ENCODE results near the gene RNF5.
"Not testable (repeated sequence)": the region's sequence is repeated elsewhere in the genome, so short reads cannot be mapped to it uniquely, and the experiment has no call there.

Gene RNF5

GRCh38 chr6:32178547-32179440 lies 589 bp downstream of the RNF5 start:
- Histone ChIP-seq H3K9me3 (ENCODE audit: control insufficient read depth in 1 of 2, low read length in 2 of 2) (no peaks in the 10 kb centered on the region), H3K4me1 (ENCODE audit: control insufficient read depth in 1 of 2, insufficient read depth in 2 of 2, low read length in 2 of 2) (peaks cover 35 to 48% of the 10 kb centered on the region in 2 donors), H3K27me3 (ENCODE audit: low read depth, low read length) (no peaks in the 10 kb centered on the region), H3K36me3 (ENCODE audit: control insufficient read depth in 1 of 2, insufficient read depth in 2 of 2, low read length in 2 of 2) (peaks cover 21 to 29% of the 10 kb centered on the region in 2 donors), H3K27ac (ENCODE audit: low read length) (peak overlapping the region; percentile 99), H3K4me3 (ENCODE audit: low read depth in 1 of 2, low read length in 2 of 2) (peak overlapping the region; percentile 80 to 84)

- Histone ChIP-seq H3K4me3 (ENCODE audit: low read depth in 1 of 2, low read length in 2 of 2) (peak overlapping the region; percentile 80 to 84), H3K9me3 (ENCODE audit: control insufficient read depth in 1 of 2, low read length in 2 of 2) (no peaks in the 10 kb centered on the region), H3K27ac (ENCODE audit: low read length) (no peak overlapping the region), H3K4me1 (ENCODE audit: control insufficient read depth in 1 of 2, insufficient read depth in 2 of 2, low read length in 2 of 2) (peaks cover 33 to 41% of the 10 kb centered on the region in 2 donors), H3K27me3 (ENCODE audit: low read depth, low read length) (no peaks in the 10 kb centered on the region), H3K36me3 (ENCODE audit: control insufficient read depth in 1 of 2, insufficient read depth in 2 of 2, low read length in 2 of 2) (peaks cover 21 to 35% of the 10 kb centered on the region in 2 donors)
These were observed 1.7 kb downstream of the RNF5 start for GRCh38 chr6:32179766-32180405.

DNA sequence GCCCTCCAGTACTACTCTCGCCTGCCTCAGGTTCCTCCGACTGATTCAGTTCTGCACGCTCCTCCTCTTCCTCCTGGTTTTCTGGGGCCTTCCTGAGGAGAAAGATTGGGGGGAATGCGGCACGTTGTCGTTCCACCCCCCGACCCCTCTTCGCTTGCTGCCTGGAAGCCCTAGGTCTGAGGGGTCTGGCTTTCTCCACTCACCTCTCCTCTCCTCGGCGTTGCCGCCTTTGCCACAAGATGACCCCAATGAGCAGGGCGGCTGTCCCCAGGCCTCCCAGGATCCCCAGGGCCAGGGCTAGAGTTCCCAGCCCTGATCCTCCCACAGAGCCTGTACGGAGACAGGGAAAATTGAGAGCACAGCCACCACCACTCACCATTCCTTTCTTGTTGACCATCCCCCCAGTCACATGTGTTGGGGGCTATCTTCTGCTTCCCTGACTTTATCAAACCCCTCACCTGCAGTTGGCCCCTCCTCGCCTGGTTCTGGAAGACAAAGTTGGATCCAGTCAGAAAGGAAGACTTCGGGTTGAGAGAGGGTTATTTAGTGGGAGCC lies 3.0 kb downstream of the RNF5 start:
- Histone ChIP-seq H3K9me3 (ENCODE audit: control insufficient read depth in 1 of 2, low read length in 2 of 2) (no peaks in the 10 kb centered on the region), H3K4me1 (ENCODE audit: control insufficient read depth in 1 of 2, insufficient read depth in 2 of 2, low read length in 2 of 2) (peaks cover 26 to 38% of the 10 kb centered on the region in 2 donors), H3K36me3 (ENCODE audit: control insufficient read depth in 1 of 2, insufficient read depth in 2 of 2, low read length in 2 of 2) (peaks cover 23 to 35% of the 10 kb centered on the region in 2 donors), H3K27ac (ENCODE audit: low read length) (no peak overlapping the region), H3K4me3 (ENCODE audit: low read depth in 1 of 2, low read length in 2 of 2) (no peak overlapping the region), H3K27me3 (ENCODE audit: low read depth, low read length) (no peaks in the 10 kb centered on the region)

- Histone ChIP-seq H3K36me3 (ENCODE audit: control insufficient read depth in 1 of 2, insufficient read depth in 2 of 2, low read length in 2 of 2) (peaks cover 31 to 42% of the 10 kb centered on the region in 2 donors), H3K27me3 (ENCODE audit: low read depth, low read length) (no peaks in the 10 kb centered on the region), H3K27ac (ENCODE audit: low read length) (no peak overlapping the region), H3K9me3 (ENCODE audit: control insufficient read depth in 1 of 2, low read length in 2 of 2) (no peaks in the 10 kb centered on the region), H3K4me3 (ENCODE audit: low read depth in 1 of 2, low read length in 2 of 2) (no peak overlapping the region), H3K4me1 (ENCODE audit: control insufficient read depth in 1 of 2, insufficient read depth in 2 of 2, low read length in 2 of 2) (peaks cover 18 to 36% of the 10 kb centered on the region in 2 donors)
These were observed 3.8 kb downstream of the RNF5 start for GRCh38 chr6:32181915-32182529.

- Histone ChIP-seq H3K27me3 (ENCODE audit: low read depth, low read length) (no peaks in the 10 kb centered on the region), H3K36me3 (ENCODE audit: control insufficient read depth in 1 of 2, insufficient read depth in 2 of 2, low read length in 2 of 2) (peaks cover 37 to 47% of the 10 kb centered on the region in 2 donors), H3K4me3 (ENCODE audit: low read depth in 1 of 2, low read length in 2 of 2) (no peak overlapping the region), H3K9me3 (ENCODE audit: control insufficient read depth in 1 of 2, low read length in 2 of 2) (no peaks in the 10 kb centered on the region), H3K27ac (ENCODE audit: low read length) (peak overlapping the region; percentile 60), H3K4me1 (ENCODE audit: control insufficient read depth in 1 of 2, insufficient read depth in 2 of 2, low read length in 2 of 2) (peaks cover 14 to 41% of the 10 kb centered on the region in 2 donors)
These were observed 4.4 kb downstream of the RNF5 start for GRCh38 chr6:32182555-32182981.

- H3K4me3 ChIP-seq (ENCODE audit: low read depth in 1 of 2, low read length in 2 of 2) = no peak overlapping the region
- H3K4me1 ChIP-seq (ENCODE audit: control insufficient read depth in 1 of 2, insufficient read depth in 2 of 2, low read length in 2 of 2) = peaks cover 14 to 46% of the 10 kb centered on the region in 2 donors
- no peaks in the 10 kb centered on the region for H3K27me3 ChIP-seq (ENCODE audit: low read depth, low read length)
- H3K27ac ChIP-seq (ENCODE audit: low read length) = peak overlapping the region; percentile 60
- peaks cover 38 to 47% of the 10 kb centered on the region in 2 donors for H3K36me3 ChIP-seq (ENCODE audit: control insufficient read depth in 1 of 2, insufficient read depth in 2 of 2, low read length in 2 of 2)
- H3K9me3 ChIP-seq (ENCODE audit: control insufficient read depth in 1 of 2, low read length in 2 of 2) = no peaks in the 10 kb centered on the region
These were observed 4.8 kb downstream of the RNF5 start for GRCh38 chr6:32183030-32183429.

- no peaks in the 10 kb centered on the region for H3K27me3 ChIP-seq (ENCODE audit: low read depth, low read length)
- peaks cover 38 to 47% of the 10 kb centered on the region in 2 donors for H3K36me3 ChIP-seq (ENCODE audit: control insufficient read depth in 1 of 2, insufficient read depth in 2 of 2, low read length in 2 of 2)
- peak overlapping the region; percentile 60 for H3K27ac ChIP-seq (ENCODE audit: low read length)
These were observed 5.4 kb downstream of the RNF5 start for GRCh38 chr6:32183483-32184083.

GRCh38 chr6:32184084-32184640 lies 6.0 kb downstream of the RNF5 start, which contains the start of gene AGER:
Gene AGER, minus strand, starts transcription at chr6:32184253. Its CDS starts 31 bp downstream, at chr6:32184222.
- peaks cover 38 to 51% of the 10 kb centered on the region in 2 donors for H3K36me3 ChIP-seq (ENCODE audit: control insufficient read depth in 1 of 2, insufficient read depth in 2 of 2, low read length in 2 of 2)
- no peaks in the 10 kb centered on the region for H3K27me3 ChIP-seq (ENCODE audit: low read depth, low read length)
- H3K9me3 ChIP-seq (ENCODE audit: control insufficient read depth in 1 of 2, low read length in 2 of 2) = no peaks in the 10 kb centered on the region
- no peak within 1 kb of the TSS for H3K4me3 ChIP-seq (ENCODE audit: low read depth in 1 of 2, low read length in 2 of 2)
- H3K27ac ChIP-seq (ENCODE audit: low read length) = peak within 1 kb of the TSS; percentile 60
- peaks cover 9 to 54% of the 10 kb centered on the region in 2 donors for H3K4me1 ChIP-seq (ENCODE audit: control insufficient read depth in 1 of 2, insufficient read depth in 2 of 2, low read length in 2 of 2)

More at GRCh38 chr6:32183483-32184083, 5.4 kb downstream of the RNF5 start:
- Histone ChIP-seq H3K4me3 (ENCODE audit: low read depth in 1 of 2, low read length in 2 of 2) (no peak overlapping the region), H3K9me3 (ENCODE audit: control insufficient read depth in 1 of 2, low read length in 2 of 2) (no peaks in the 10 kb centered on the region), H3K4me1 (ENCODE audit: control insufficient read depth in 1 of 2, insufficient read depth in 2 of 2, low read length in 2 of 2) (peaks cover 14 to 51% of the 10 kb centered on the region in 2 donors)

GRCh38 chr6:32185681-32186131 lies 7.5 kb downstream of the RNF5 start:
- peak overlapping the region; percentile 32 for H3K27ac ChIP-seq (ENCODE audit: low read length)
- H3K36me3 ChIP-seq (ENCODE audit: control insufficient read depth in 1 of 2, insufficient read depth in 2 of 2, low read length in 2 of 2) = peaks cover 36 to 46% of the 10 kb centered on the region in 2 donors
- H3K4me1 ChIP-seq (ENCODE audit: control insufficient read depth in 1 of 2, insufficient read depth in 2 of 2, low read length in 2 of 2) = peaks cover 0 to 43% of the 10 kb centered on the region in 2 donors
- not testable (repeated sequence) for H3K4me3 ChIP-seq (ENCODE audit: low read depth in 1 of 2, low read length in 2 of 2); H3K9me3 ChIP-seq (ENCODE audit: control insufficient read depth in 1 of 2, low read length in 2 of 2); H3K27me3 ChIP-seq (ENCODE audit: low read depth, low read length)

DNA sequence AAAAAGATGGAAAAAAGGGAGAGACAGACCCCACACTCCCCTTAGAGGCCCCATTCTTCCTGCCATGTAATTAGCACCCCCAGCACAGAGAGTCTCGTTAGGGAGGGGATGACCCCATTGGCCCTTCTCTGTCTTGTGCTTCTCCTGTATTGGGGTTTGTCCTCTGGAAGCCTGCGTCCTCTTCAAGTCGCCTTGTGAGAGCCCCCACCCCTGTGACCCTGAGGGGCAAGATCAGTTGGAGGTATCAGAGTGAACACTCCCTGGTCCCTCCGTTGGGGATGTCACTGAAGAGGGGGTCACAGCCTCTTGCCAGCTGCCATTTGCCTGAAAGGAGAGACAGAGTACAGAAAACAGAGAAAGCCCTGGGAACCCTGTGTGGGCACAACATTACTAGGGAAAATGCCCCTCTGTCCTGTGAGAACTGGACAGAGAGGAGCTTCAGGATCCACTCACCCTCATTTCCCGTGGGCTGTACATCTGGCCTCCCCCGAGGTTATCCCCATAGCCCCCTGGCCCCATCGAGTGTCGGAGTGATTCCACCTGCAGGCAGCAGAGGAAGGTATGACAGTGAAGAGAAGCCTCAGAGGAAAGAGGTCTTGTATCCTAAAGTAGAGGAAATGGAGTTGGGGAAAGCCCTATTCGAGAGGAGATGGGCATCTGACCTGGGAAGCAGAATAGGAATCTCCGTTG lies 8.1 kb downstream of the RNF5 start:
- not testable (repeated sequence) for H3K27me3 ChIP-seq (ENCODE audit: low read depth, low read length); H3K9me3 ChIP-seq (ENCODE audit: control insufficient read depth in 1 of 2, low read length in 2 of 2); H3K4me3 ChIP-seq (ENCODE audit: low read depth in 1 of 2, low read length in 2 of 2)
- Histone ChIP-seq H3K27ac (ENCODE audit: low read length) (peak overlapping the region; percentile 32), H3K4me1 (ENCODE audit: control insufficient read depth in 1 of 2, insufficient read depth in 2 of 2, low read length in 2 of 2) (peaks cover 6 to 43% of the 10 kb centered on the region in 2 donors), H3K36me3 (ENCODE audit: control insufficient read depth in 1 of 2, insufficient read depth in 2 of 2, low read length in 2 of 2) (peaks cover 30 to 40% of the 10 kb centered on the region in 2 donors)

Measured in muscle layer of duodenum (tissue), 2 donors.